Measurements from ENCODE around the gene RPS6KA6.

DNA sequence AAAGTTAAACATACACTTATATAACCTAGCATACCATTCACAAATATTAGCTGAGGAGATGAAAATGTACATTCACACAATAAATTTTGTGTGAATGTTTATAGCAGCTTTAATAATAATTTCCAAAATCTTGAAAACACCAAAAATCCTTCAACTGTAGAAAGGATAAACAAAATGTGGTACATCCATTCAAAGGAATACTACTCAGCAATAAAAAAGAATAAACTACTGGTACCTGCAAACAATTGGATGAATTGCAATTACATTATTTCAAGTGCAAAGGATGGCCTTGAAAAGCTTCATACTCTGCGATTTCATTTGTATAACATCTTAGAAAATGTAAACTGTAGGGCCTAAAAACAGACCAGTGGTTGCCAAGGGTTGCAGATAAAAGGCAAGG, 11.7 kb upstream of the RPS6KA6 start:
- no peak for TF ChIP-seq EZH2 (IDR thresholded peaks at IDR 0.05; ENCODE audit: borderline replicate concordance, control insufficient read depth, low read depth, low read length)
- TF ChIP-seq, protein P1, sequence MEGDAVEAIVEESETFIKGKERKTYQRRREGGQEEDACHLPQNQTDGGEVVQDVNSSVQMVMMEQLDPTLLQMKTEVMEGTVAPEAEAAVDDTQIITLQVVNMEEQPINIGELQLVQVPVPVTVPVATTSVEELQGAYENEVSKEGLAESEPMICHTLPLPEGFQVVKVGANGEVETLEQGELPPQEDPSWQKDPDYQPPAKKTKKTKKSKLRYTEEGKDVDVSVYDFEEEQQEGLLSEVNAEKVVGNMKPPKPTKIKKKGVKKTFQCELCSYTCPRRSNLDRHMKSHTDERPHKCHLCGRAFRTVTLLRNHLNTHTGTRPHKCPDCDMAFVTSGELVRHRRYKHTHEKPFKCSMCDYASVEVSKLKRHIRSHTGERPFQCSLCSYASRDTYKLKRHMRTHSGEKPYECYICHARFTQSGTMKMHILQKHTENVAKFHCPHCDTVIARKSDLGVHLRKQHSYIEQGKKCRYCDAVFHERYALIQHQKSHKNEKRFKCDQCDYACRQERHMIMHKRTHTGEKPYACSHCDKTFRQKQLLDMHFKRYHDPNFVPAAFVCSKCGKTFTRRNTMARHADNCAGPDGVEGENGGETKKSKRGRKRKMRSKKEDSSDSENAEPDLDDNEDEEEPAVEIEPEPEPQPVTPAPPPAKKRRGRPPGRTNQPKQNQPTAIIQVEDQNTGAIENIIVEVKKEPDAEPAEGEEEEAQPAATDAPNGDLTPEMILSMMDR (IDR thresholded peaks at IDR 0.05 in 2 of 3, conservative IDR thresholded peaks at IDR 0.05 in 1 of 3; ENCODE audit: control insufficient read depth in 2 of 3, extremely low read depth in 1 of 3, insufficient read depth in 1 of 3, low read depth in 3 of 3, low read length in 3 of 3) = no peak

Data from GM12878 (cell line).